ENCODE data around the gene DDN. TPM values are rescaled to one million over a fixed set of nuclear protein-coding genes. Genes with fewer than 3 reads are reported as not detected.

DDN gene
- total and polyA plus RNA-seq, 10 of the 15 experiments (the other 5 are each of a cell fraction or from before 2014, with no cell fraction given) = 0.10 to 13.4 (median 3.7) TPM

GRCh38 chr12:49032276-49032675 lies 33.1 kb upstream of the DDN start (continued):
- TF ChIP-seq NFXL1 (IDR thresholded peaks at IDR 0.05; ENCODE audit: borderline replicate concordance) = no peak
- no peak for TF ChIP-seq CUX1 (IDR thresholded peaks at IDR 0.05; ENCODE audit: insufficient replicate concordance, low read depth, low read length)
- no peak for TF ChIP-seq BACH1 (IDR thresholded peaks at IDR 0.05; ENCODE audit: borderline replicate concordance)
- TF ChIP-seq RUNX3 (IDR thresholded peaks at IDR 0.05; ENCODE audit: low read length) = no peak
- no peak for TF ChIP-seq NFYB (IDR thresholded peaks at IDR 0.05; ENCODE audit: insufficient read depth, low read depth, low read length)
- no peak for TF ChIP-seq E2F4 (IDR thresholded peaks at IDR 0.05; ENCODE audit: low read depth, low read length)

Data from GM12878 (cell line).